ENCODE results near the gene RAET1E. TPM values are rescaled to one million over a fixed set of nuclear protein-coding genes. Genes with fewer than 3 reads are reported as not detected.

The RAET1E gene
- total and polyA plus RNA-seq, 9 of the 15 experiments (the other 6 are each of a cell fraction or from before 2014, with no cell fraction given) = not detected

DNA sequence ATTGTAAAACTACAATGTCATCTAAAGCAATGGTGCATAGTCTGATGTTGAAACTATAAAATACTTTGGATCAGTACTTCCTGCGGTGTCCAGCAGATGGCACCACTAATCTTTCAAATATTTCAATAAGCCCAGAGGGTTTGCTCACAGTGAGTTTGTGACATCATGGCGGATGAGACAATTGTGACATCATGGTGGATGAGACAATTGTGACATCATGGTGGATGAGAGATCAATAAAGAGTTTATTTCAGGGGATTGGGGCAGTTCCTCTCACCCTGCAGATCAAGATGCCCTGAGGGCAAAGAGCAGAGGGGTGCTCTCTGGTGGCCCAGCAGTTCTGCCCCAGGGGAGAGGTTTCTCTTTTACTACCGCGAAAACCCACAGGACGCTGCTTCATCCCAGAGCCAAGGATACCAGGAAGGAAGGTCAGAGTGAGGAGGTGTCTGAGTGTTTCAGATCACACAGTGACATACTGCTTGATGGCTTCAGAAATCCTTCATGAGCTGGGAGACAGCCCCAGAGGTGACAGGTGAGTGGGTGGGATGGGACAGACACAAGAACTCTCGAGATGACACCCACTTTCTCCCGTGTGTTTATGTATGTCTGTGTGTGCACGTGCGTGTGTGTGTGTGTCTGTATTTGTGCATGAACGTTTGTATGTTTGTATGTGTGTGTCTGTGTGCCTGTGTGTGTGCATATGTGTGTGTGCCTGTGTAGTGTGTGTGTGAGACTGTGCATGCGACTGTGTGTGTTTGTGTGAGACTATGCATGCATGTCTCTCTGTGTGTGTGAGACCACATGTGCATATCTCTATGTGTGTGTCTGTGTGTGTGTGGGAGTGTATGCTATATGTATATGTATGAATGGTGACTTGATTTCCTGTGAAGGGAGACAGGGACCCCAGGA is 36.6 kb upstream of the RAET1E start (continued):
- TF ChIP-seq, protein P1, sequence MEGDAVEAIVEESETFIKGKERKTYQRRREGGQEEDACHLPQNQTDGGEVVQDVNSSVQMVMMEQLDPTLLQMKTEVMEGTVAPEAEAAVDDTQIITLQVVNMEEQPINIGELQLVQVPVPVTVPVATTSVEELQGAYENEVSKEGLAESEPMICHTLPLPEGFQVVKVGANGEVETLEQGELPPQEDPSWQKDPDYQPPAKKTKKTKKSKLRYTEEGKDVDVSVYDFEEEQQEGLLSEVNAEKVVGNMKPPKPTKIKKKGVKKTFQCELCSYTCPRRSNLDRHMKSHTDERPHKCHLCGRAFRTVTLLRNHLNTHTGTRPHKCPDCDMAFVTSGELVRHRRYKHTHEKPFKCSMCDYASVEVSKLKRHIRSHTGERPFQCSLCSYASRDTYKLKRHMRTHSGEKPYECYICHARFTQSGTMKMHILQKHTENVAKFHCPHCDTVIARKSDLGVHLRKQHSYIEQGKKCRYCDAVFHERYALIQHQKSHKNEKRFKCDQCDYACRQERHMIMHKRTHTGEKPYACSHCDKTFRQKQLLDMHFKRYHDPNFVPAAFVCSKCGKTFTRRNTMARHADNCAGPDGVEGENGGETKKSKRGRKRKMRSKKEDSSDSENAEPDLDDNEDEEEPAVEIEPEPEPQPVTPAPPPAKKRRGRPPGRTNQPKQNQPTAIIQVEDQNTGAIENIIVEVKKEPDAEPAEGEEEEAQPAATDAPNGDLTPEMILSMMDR (IDR thresholded peaks at IDR 0.05 in 2 of 3, conservative IDR thresholded peaks at IDR 0.05 in 1 of 3; ENCODE audit: insufficient read depth in 2 of 3, low read depth in 1 of 3, low read length in 3 of 3) = peak; percentile 73 to 95 (median 89)
- TF ChIP-seq E2F3 (CRISPR knock-in tag; IDR thresholded peaks at IDR 0.05) = no peak
- TF ChIP-seq ZNF347 (CRISPR knock-in tag; IDR thresholded peaks at IDR 0.05; ENCODE audit: low read depth) = no peak
- TF ChIP-seq ATF7 (IDR thresholded peaks at IDR 0.05) = peak; percentile 99
- TF ChIP-seq STAG1 (CRISPR knock-in tag; IDR thresholded peaks at IDR 0.05; ENCODE audit: borderline replicate concordance) = peak; percentile 15; the same call in 1 of the 2 replicates
- TF ChIP-seq, protein P2, sequence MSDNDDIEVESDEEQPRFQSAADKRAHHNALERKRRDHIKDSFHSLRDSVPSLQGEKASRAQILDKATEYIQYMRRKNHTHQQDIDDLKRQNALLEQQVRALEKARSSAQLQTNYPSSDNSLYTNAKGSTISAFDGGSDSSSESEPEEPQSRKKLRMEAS (CRISPR knock-in tag; IDR thresholded peaks at IDR 0.05) = peak; percentile 55
- TF ChIP-seq, protein P3, sequence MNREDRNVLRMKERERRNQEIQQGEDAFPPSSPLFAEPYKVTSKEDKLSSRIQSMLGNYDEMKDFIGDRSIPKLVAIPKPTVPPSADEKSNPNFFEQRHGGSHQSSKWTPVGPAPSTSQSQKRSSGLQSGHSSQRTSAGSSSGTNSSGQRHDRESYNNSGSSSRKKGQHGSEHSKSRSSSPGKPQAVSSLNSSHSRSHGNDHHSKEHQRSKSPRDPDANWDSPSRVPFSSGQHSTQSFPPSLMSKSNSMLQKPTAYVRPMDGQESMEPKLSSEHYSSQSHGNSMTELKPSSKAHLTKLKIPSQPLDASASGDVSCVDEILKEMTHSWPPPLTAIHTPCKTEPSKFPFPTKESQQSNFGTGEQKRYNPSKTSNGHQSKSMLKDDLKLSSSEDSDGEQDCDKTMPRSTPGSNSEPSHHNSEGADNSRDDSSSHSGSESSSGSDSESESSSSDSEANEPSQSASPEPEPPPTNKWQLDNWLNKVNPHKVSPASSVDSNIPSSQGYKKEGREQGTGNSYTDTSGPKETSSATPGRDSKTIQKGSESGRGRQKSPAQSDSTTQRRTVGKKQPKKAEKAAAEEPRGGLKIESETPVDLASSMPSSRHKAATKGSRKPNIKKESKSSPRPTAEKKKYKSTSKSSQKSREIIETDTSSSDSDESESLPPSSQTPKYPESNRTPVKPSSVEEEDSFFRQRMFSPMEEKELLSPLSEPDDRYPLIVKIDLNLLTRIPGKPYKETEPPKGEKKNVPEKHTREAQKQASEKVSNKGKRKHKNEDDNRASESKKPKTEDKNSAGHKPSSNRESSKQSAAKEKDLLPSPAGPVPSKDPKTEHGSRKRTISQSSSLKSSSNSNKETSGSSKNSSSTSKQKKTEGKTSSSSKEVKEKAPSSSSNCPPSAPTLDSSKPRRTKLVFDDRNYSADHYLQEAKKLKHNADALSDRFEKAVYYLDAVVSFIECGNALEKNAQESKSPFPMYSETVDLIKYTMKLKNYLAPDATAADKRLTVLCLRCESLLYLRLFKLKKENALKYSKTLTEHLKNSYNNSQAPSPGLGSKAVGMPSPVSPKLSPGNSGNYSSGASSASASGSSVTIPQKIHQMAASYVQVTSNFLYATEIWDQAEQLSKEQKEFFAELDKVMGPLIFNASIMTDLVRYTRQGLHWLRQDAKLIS (CRISPR knock-in tag; IDR thresholded peaks at IDR 0.05) = no peak
- TF ChIP-seq, protein P4, sequence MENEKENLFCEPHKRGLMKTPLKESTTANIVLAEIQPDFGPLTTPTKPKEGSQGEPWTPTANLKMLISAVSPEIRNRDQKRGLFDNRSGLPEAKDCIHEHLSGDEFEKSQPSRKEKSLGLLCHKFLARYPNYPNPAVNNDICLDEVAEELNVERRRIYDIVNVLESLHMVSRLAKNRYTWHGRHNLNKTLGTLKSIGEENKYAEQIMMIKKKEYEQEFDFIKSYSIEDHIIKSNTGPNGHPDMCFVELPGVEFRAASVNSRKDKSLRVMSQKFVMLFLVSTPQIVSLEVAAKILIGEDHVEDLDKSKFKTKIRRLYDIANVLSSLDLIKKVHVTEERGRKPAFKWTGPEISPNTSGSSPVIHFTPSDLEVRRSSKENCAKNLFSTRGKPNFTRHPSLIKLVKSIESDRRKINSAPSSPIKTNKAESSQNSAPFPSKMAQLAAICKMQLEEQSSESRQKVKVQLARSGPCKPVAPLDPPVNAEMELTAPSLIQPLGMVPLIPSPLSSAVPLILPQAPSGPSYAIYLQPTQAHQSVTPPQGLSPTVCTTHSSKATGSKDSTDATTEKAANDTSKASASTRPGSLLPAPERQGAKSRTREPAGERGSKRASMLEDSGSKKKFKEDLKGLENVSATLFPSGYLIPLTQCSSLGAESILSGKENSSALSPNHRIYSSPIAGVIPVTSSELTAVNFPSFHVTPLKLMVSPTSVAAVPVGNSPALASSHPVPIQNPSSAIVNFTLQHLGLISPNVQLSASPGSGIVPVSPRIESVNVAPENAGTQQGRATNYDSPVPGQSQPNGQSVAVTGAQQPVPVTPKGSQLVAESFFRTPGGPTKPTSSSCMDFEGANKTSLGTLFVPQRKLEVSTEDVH (IDR thresholded peaks at IDR 0.05; ENCODE audit: low read depth, partially characterized antibody) = peak; percentile 78
- TF ChIP-seq ATF3 (IDR thresholded peaks at IDR 0.05) = peak; percentile 95
- peak; percentile 89 for TF ChIP-seq ATF3 (CRISPR knock-in tag; conservative IDR thresholded peaks at IDR 0.05)
- 0 out of 4 replicates have a peak, but pooled peaks of 1 of the 2 experiments have one; percentile 33 for TF ChIP-seq MAZ (CRISPR knock-in tag; conservative IDR thresholded peaks at IDR 0.05 in 1 of 2, IDR thresholded peaks at IDR 0.05 in 1 of 2)
- TF ChIP-seq ILK (tag; IDR thresholded peaks at IDR 0.05; ENCODE audit: borderline replicate concordance, low read depth) = no peak
- TF ChIP-seq ZNF436 (CRISPR knock-in tag; IDR thresholded peaks at IDR 0.05) = no peak
- TF ChIP-seq CBFA2T2 (conservative IDR thresholded peaks at IDR 0.05) = 0 out of 2 replicates have a peak, but pooled peaks have one; percentile 5
- peak; percentile 69; the same call in 1 of the 2 replicates for TF ChIP-seq NBN (IDR thresholded peaks at IDR 0.05; ENCODE audit: low read depth)

Data from K562 (cell line).